Fibroblast of lung (primary cell): ENCODE measurements around the gene ATOX1.
A peak's percentile ranks its signal among the peaks of the same experiment; 100 is the strongest.

Experiments used
- CTCF ChIP-seq, 2 donors: IDR thresholded peaks in 1 of 2; conservative IDR thresholded peaks in 1 of 2; 1 replicate in 1 of 2; 2 replicates in 1 of 2; pipeline ENCODE4 v1.5.1; 2011 to 2012; ENCODE audit warnings: low read length in 2 of 2, control low read depth in 1 of 2, inconsistent platforms in 1 of 2, low read depth in 1 of 2, mild to moderate bottlenecking in 1 of 2
- EZH2 ChIP-seq: IDR thresholded peaks from 2 replicates; pipeline ENCODE4 v1.5.1; 2012; ENCODE audit warnings: low read length, control low read depth, mild to moderate bottlenecking; ENCODE audit errors: missing control alignments

- TF ChIP-seq CTCF (conservative IDR thresholded peaks at IDR 0.05 in 1 of 2, IDR thresholded peaks at IDR 0.05 in 1 of 2; ENCODE audit: low read depth in 1 of 2, low read length in 2 of 2) (peak; percentile 61 to 64), EZH2 (no peak)
These were observed 39.0 kb downstream of the ATOX1 start for GRCh38 chr5:151719228-151720000.
